Fibroblast of villous mesenchyme (primary cell): ENCODE data around the gene PSD2. TPM values are rescaled to one million over a fixed set of nuclear protein-coding genes. Genes with fewer than 3 reads are reported as not detected.

Experiments used
- DNase-seq: peaks from one replicate; pipeline ENCODE4 v3.0.0-alpha.2; 2010; ENCODE audit warnings: low read depth
- H3K4me3 ChIP-seq: 2 replicates; pipeline ENCODE4 v1.5.1; 2011; ENCODE audit warnings: low read depth, mild to moderate bottlenecking, low read length
- CTCF ChIP-seq: IDR thresholded peaks from 2 replicates; pipeline ENCODE4 v1.5.1; 2012; ENCODE audit warnings: low read depth, mild to moderate bottlenecking, low read length; ENCODE audit not compliant: insufficient read depth
- total RNA-seq: library from RNA; depleted of rRNA; stranded (reverse); fragments of >200 nt; gene quantifications from 2 replicates; pipeline ENCODE4 v1.2.3, GENCODE V29; 2012

Gene PSD2
- total RNA-seq, 1 donor = not detected

GRCh38 chr5:139839232-139839815 is 43.7 kb downstream of the PSD2 start:
- no peak overlapping the region for H3K4me3 ChIP-seq
- DNase-seq = no peak
- no peak for TF ChIP-seq CTCF

GRCh38 chr5:139839918-139840317 is 44.3 kb downstream of the PSD2 start:
- H3K4me3 ChIP-seq = no peak overlapping the region
- TF ChIP-seq CTCF = no peak
- DNase-seq = no peak

- peak; percentile 15 for TF ChIP-seq CTCF
- no peak for DNase-seq
- no peak overlapping the region for H3K4me3 ChIP-seq
These were observed 45.9 kb downstream of the PSD2 start for GRCh38 chr5:139841549-139841948.

GRCh38 chr5:139842321-139842720 is 46.7 kb downstream of the PSD2 start:
- DNase-seq = no peak
- H3K4me3 ChIP-seq = no peak overlapping the region
- no peak for TF ChIP-seq CTCF

- no peak overlapping the region for H3K4me3 ChIP-seq
- no peak for TF ChIP-seq CTCF
- DNase-seq = no peak
These were observed 48.4 kb downstream of the PSD2 start for GRCh38 chr5:139843991-139844390.

- H3K4me3 ChIP-seq = no peak overlapping the region
- TF ChIP-seq CTCF = peak; percentile 80
- DNase-seq = peak; percentile 70
These were observed 49.0 kb downstream of the PSD2 start for GRCh38 chr5:139844472-139845145.
